Body of pancreas (tissue), 4 donors: ENCODE measurements around the gene RP2.

Experiments
- POLR2A ChIP-seq, 3 donors: fragments of 450-650 bp; IDR thresholded peaks; one replicate each; pipeline ENCODE4 v1.6.1; 2016; ENCODE audit warnings: antibody characterized with exemption in 3 of 3, mild to moderate bottlenecking in 2 of 3
- TF ChIP-seq, protein P1 (sequence below), 7 experiments: fragments of 450-650 bp in 4 of 7; fragments of 200-600 bp in 3 of 7; sonication (generic) in 3 of 7; IDR thresholded peaks; one replicate each; pipeline ENCODE4 v1.5.1; 2016 to 2019; ENCODE audit warnings: antibody characterized with exemption in 7 of 7

DNA sequence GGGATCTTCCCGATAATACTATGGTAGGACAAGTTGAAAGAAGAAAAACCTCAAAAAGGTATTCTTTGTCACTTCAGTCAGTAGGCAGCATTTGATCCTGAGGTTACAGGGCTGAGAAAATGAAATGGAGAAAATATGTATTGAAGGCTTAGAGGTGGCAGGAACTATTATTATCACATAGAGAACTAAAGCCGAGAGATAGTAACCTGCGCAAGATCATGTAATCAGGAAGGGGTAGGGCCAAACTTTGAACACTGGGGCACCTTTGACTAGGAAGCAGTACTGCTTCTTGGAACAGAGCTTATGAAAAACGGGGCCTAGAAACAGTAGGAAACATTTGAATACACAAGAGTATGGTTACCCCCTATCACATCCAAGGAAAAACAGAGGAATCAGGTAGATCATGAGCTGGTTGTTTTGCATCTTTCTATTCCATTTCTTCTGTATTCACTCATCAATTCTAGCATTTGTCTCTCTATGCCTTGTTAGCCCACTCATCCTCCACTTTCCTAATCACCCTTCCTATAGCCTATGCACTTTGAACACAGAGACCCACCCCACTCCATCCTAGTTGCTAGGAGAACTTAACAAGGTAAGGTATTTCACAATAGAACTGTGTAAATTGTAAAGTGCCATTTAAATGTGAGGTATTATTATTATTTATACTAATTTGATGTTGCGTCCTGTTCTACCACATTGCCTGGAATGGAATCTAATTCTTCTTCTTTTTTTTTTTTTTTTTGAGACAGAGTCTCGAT is 43.3 kb upstream of the RP2 start:
- TF ChIP-seq, protein P1, sequence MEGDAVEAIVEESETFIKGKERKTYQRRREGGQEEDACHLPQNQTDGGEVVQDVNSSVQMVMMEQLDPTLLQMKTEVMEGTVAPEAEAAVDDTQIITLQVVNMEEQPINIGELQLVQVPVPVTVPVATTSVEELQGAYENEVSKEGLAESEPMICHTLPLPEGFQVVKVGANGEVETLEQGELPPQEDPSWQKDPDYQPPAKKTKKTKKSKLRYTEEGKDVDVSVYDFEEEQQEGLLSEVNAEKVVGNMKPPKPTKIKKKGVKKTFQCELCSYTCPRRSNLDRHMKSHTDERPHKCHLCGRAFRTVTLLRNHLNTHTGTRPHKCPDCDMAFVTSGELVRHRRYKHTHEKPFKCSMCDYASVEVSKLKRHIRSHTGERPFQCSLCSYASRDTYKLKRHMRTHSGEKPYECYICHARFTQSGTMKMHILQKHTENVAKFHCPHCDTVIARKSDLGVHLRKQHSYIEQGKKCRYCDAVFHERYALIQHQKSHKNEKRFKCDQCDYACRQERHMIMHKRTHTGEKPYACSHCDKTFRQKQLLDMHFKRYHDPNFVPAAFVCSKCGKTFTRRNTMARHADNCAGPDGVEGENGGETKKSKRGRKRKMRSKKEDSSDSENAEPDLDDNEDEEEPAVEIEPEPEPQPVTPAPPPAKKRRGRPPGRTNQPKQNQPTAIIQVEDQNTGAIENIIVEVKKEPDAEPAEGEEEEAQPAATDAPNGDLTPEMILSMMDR (IDR thresholded peaks at IDR 0.05): no peak
- no peak for TF ChIP-seq POLR2A (IDR thresholded peaks at IDR 0.05)
